K562 (cell line): ENCODE data around the gene NHLH1.

Source experiments
- CTCF ChIP-seq, 3 experiments: IDR thresholded peaks in 2 of 3; conservative IDR thresholded peaks in 1 of 3; 2 replicates each; pipeline ENCODE4 v1.5.1; 2011 to 2012; ENCODE audit warnings: low read length in 3 of 3, mild to moderate bottlenecking in 3 of 3, control low read depth in 2 of 3, improper control_type of control experiment in 1 of 3, inconsistent platforms in 1 of 3, low read depth in 1 of 3, mixed read lengths in 1 of 3, moderate library complexity in 1 of 3; ENCODE audit not compliant: insufficient read depth in 2 of 3
- E2F1 ChIP-seq: sonication (generic); formaldehyde crosslinking; IDR thresholded peaks from 2 replicates; pipeline ENCODE4 v1.8.1; 2023; ENCODE audit warnings: mild to moderate bottlenecking, missing genetic modification reagents, moderate library complexity
- E2F5 ChIP-seq: sonication (generic); formaldehyde crosslinking; IDR thresholded peaks from 2 replicates; pipeline ENCODE4 v1.8.0; 2022; ENCODE audit warnings: mild to moderate bottlenecking, missing genetic modification reagents
- MAFF ChIP-seq: IDR thresholded peaks from 2 replicates; pipeline ENCODE4 v1.6.1; 2012; ENCODE audit warnings: low read length, improper control_type of control experiment
- MNT ChIP-seq, 2 experiments: fragments of 450-650 bp; conservative IDR thresholded peaks; 2 replicates each; pipeline ENCODE4 v1.6.1; 2017; ENCODE audit warnings: mild to moderate bottlenecking in 2 of 2, moderate library complexity in 2 of 2
- NR3C1 ChIP-seq: sonication (generic); formaldehyde crosslinking; IDR thresholded peaks from 2 replicates; pipeline ENCODE4 v1.8.1; 2022; ENCODE audit warnings: missing genetic modification reagents
- PHF8 ChIP-seq: fragments of 200-600 bp; sonication (generic); IDR thresholded peaks from 2 replicates; pipeline ENCODE4 v1.6.1; 2012; ENCODE audit warnings: mixed run types, mild to moderate bottlenecking, inconsistent platforms, low read length, moderate library complexity, borderline replicate concordance
- RFX5 ChIP-seq: IDR thresholded peaks from 2 replicates; pipeline ENCODE4 v1.6.1; 2011; ENCODE audit warnings: low read depth, mild to moderate bottlenecking, improper control_type of control experiment, low read length
- RNF219 ChIP-seq: fragments of 250-450 bp; sonication (Bioruptor Pico); IDR thresholded peaks from 2 replicates; pipeline ENCODE4 v1.5.0; 2022; ENCODE audit warnings: mild to moderate bottlenecking
- YY1 ChIP-seq, 3 experiments: IDR thresholded peaks; 2 replicates each; pipeline ENCODE4 v1.6.1; 2011; ENCODE audit warnings: low read length in 2 of 3, mild to moderate bottlenecking in 2 of 3, moderate library complexity in 2 of 3, borderline replicate concordance in 1 of 3, control low read depth in 1 of 3, low read depth in 1 of 3; ENCODE audit not compliant: insufficient read depth in 3 of 3, insufficient replicate concordance in 2 of 3, control insufficient read depth in 1 of 3, insufficient read length in 1 of 3; ENCODE audit errors: extremely low read depth in 1 of 3
- ZNF324 ChIP-seq: fragments of 250-450 bp; sonication (Bioruptor Pico); IDR thresholded peaks from 2 replicates; pipeline ENCODE4 v1.4.0; 2020; ENCODE audit warnings: mild to moderate bottlenecking

- TF ChIP-seq CTCF (IDR thresholded peaks at IDR 0.05 in 2 of 3, conservative IDR thresholded peaks at IDR 0.05 in 1 of 3; ENCODE audit: insufficient read depth in 2 of 3, low read depth in 1 of 3, low read length in 3 of 3) (no peak), E2F1 (no peak), ZNF324 (no peak), RFX5 (no peak), NR3C1 (CRISPR knock-in tag) (no peak), MAFF (no peak), PHF8 (no peak), RNF219 (no peak), E2F5 (CRISPR knock-in tag) (no peak), MNT (conservative IDR thresholded peaks at IDR 0.05) (no peak), YY1 (IDR thresholded peaks at IDR 0.05; ENCODE audit: borderline replicate concordance in 1 of 3, control insufficient read depth in 1 of 3, extremely low read depth in 1 of 3, insufficient read depth in 3 of 3, insufficient read length in 1 of 3, insufficient replicate concordance in 2 of 3, low read depth in 1 of 3, low read length in 2 of 3) (no peak)
These were observed 4.4 kb downstream of the NHLH1 start for GRCh38 chr1:160371346-160371631.
